Inflammatory macrophage treated with lipopolysaccharide for 4 hours (primary cell): ENCODE measurements around the gene NEURL1.

Source experiments
- DNase-seq: peaks from one replicate; pipeline ENCODE4 v3.0.0-alpha.2; 2020

Gene NEURL1

GRCh38 chr10:103493362-103493915 lies at the start of gene NEURL1:
TSS of gene NEURL1 (plus strand) at chr10:103493705. CDS start at chr10:103494388, 683 bp downstream.
- DNase-seq: no peak

- DNase-seq: no peak
Observed at GRCh38 chr10:103444478-103444877, 49.0 kb upstream of the NEURL1 start.

GRCh38 chr10:103445366-103445765 lies 48.1 kb upstream of the NEURL1 start:
- DNase-seq: no peak

- peak; percentile 46 for DNase-seq
Observed at GRCh38 chr10:103445767-103446567, 47.5 kb upstream of the NEURL1 start.

- no peak for DNase-seq
Observed at GRCh38 chr10:103447187-103447586, 46.3 kb upstream of the NEURL1 start.

GRCh38 chr10:103448746-103449145 lies 44.8 kb upstream of the NEURL1 start:
- DNase-seq: peak; percentile 66

- no peak for DNase-seq
Observed at GRCh38 chr10:103449208-103450144, 44.0 kb upstream of the NEURL1 start.

GRCh38 chr10:103450201-103450695 lies 43.3 kb upstream of the NEURL1 start:
- no peak for DNase-seq

GRCh38 chr10:103451091-103451813 lies 42.3 kb upstream of the NEURL1 start:
- peak; percentile 51 for DNase-seq

- DNase-seq: peak; percentile 55
Observed at GRCh38 chr10:103451831-103452505, 41.5 kb upstream of the NEURL1 start, which contains the start of gene CALHM2. TSS of gene CALHM2 (minus strand) at chr10:103452370. CDS start at chr10:103449941, 2,429 bp downstream.

GRCh38 chr10:103452506-103453230 lies 40.8 kb upstream of the NEURL1 start:
- DNase-seq: no peak

GRCh38 chr10:103454026-103454425 lies 39.5 kb upstream of the NEURL1 start:
- no peak for DNase-seq

GRCh38 chr10:103455235-103455634 lies 38.3 kb upstream of the NEURL1 start:
- DNase-seq: no peak

- DNase-seq: no peak
Observed at GRCh38 chr10:103456074-103456660, 37.3 kb upstream of the NEURL1 start.

- DNase-seq: no peak
Observed at GRCh38 chr10:103457176-103457712, 36.3 kb upstream of the NEURL1 start.

GRCh38 chr10:103457896-103458583 lies 35.5 kb upstream of the NEURL1 start:
- DNase-seq: no peak

GRCh38 chr10:103458720-103459119 lies 34.8 kb upstream of the NEURL1 start, which contains the start of gene CALHM1:
TSS of gene CALHM1 (minus strand) at chr10:103458900. CDS start at chr10:103458751, 149 bp downstream.
- DNase-seq: peak; percentile 39

- DNase-seq: no peak
Observed at GRCh38 chr10:103459615-103460014, 33.9 kb upstream of the NEURL1 start.

- DNase-seq: peak; percentile 62
Observed at GRCh38 chr10:103463499-103463898, 30.0 kb upstream of the NEURL1 start.
